ENCODE results near the gene TNRC6B.
"Not testable (repeated sequence)": the region's sequence is repeated elsewhere in the genome, so short reads cannot be mapped to it uniquely, and the experiment has no call there.

TNRC6B gene, protein sequence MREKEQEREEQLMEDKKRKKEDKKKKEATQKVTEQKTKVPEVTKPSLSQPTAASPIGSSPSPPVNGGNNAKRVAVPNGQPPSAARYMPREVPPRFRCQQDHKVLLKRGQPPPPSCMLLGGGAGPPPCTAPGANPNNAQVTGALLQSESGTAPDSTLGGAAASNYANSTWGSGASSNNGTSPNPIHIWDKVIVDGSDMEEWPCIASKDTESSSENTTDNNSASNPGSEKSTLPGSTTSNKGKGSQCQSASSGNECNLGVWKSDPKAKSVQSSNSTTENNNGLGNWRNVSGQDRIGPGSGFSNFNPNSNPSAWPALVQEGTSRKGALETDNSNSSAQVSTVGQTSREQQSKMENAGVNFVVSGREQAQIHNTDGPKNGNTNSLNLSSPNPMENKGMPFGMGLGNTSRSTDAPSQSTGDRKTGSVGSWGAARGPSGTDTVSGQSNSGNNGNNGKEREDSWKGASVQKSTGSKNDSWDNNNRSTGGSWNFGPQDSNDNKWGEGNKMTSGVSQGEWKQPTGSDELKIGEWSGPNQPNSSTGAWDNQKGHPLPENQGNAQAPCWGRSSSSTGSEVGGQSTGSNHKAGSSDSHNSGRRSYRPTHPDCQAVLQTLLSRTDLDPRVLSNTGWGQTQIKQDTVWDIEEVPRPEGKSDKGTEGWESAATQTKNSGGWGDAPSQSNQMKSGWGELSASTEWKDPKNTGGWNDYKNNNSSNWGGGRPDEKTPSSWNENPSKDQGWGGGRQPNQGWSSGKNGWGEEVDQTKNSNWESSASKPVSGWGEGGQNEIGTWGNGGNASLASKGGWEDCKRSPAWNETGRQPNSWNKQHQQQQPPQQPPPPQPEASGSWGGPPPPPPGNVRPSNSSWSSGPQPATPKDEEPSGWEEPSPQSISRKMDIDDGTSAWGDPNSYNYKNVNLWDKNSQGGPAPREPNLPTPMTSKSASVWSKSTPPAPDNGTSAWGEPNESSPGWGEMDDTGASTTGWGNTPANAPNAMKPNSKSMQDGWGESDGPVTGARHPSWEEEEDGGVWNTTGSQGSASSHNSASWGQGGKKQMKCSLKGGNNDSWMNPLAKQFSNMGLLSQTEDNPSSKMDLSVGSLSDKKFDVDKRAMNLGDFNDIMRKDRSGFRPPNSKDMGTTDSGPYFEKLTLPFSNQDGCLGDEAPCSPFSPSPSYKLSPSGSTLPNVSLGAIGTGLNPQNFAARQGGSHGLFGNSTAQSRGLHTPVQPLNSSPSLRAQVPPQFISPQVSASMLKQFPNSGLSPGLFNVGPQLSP (N-terminal part only)

DNA sequence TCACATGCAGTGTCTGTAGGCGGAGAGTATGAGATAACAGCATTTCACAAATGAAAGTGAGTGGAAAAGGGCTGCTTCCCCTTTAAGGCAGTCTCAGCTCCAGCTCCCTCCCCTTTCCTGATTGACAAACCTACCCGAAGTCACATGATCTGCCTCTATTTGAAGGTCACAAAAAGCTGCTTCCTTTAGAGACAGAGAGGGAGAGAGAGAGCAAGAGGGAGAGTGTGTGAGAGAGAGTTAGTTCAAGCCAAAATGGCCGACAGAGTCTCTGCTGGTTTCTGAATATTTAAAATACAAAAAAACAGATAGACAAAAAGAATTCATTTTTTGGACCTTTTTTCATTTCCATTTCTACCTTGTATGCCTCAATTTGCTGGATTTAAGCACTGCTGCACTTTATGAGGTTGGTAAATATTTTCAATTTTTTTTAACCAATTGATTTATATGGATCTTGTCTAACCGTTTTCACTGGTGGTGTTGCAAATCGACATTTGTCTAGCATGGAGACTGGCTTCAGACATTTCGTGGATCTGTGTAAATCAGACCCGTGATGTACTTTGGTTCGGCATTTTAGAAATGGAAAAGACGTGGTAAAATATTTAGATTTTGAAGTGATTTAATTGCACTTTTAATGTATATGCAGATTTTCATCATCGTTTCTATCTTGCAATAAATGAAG is at the start of gene TNRC6B:
Gene TNRC6B (plus strand): TSS at position 188 of the 679 bp plus-strand sequence. CDS start 211 bp downstream, at position 399.
- DNase-seq (ENCODE audit: low spot score): peak; percentile 98

DNA sequence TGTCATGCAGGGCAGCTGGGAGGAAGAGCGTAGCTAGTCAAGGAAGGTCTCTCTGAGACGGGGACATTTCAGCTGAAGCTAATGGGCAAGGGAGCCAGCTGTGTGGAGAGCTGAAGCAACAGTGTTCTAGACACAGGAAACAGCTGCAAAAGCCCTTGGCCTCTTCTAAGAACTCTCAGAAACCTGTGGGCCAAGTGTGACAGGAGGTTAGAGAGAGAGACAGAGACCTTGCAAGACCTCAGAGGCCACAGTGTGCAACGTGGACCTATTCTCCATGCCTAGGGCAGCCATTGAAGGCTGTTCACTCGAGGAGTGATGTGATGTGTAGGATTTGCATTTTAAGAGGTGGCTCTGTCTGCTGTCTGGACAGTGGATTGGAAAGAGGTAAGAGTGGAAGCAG is 48.7 kb upstream of the TNRC6B start:
- no peak for DNase-seq (ENCODE audit: low spot score)

DNA sequence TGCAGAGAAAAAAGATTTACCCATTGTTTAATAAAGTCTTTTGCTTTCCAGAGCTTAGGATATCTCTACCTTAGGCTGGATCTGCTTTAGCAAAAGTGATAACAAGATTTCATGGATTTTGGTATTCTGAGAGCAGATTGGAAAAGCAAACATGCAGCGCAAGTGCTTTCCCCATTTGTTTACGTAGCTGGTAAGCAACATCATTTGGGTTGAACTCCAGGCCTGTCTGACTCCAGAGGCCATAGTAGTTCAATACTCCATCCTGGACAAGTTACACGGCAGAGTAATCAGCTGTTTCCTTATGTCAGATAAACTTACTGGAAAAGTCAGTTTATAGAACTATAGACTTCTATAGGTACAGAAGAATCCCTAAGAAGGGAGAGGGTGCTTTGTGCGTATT is 40.6 kb upstream of the TNRC6B start:
- DNase-seq (ENCODE audit: low spot score): no peak

DNA sequence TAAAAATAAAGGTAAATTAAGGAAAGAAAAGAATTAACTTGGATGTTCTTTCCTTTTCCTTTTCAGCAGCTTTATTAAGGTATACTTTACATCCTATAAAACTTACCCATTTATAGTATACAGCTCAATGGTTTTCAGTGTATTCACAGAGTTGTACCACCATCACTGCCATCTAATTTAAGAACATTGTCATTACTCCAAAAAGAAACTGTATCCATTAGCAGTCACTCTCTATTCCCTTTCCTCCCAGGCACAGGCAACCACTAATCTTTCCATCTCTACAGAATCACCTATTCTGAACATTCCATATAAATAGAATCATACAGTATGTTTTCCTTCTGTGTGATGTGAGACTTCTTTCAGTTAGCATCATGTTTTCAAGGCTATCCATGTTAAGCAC is 38.9 kb upstream of the TNRC6B start:
- no peak for DNase-seq (ENCODE audit: low spot score)

DNA sequence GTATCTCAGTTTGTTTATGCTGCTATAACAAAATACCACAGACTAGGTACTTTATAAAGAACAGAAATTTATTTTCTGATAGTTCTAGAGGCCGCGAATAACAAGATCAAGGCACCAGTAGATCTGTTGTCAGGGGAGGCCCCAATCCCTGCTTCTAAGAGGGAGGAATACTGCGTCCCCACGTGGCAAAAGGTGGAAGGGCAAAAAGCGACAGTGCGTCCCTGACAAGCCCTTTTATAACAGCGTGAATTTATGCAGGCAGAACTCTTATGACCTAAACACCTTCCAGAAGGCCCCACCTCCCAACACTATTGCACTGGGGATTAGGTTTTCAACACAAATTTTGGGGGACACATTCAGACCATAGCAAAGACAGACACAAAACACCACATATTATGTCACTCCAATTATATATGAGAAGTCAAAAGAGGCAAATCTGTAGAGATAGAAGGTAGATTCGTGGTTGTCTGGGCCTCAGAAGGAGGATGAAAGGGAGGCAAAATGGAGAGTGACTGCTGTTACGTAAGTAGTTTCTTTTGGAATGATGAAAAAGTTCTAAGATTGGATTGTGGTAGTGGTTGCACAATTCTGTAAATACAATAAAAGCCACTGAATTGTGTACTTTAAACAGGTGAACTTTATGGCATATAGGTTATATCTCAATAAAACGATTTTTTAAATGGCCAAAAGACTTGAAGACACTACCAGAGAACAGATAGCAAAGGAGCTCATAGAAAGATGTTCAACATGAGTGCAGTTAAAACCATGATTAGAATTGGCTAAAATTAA is 30.1 kb upstream of the TNRC6B start:
- no peak for DNase-seq (ENCODE audit: low spot score)

DNA sequence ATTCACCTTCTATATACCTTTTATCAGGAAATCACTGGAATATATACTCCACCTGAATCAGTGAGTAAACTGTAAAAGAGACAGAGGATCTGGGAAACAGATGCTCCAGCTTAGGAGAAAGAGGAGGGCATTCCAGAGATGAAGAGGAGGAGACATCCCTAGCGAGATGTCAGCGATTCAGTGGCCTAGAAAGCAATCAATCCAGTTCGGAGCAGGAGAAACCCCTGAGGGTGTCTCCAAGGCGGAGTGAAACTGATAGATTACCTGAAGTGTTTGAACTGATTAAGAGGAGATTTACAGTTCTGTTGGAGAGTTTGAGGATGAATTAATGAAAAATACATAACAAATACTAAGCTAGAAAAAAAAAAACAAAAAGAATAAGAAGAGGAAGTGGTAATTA is 24.5 kb upstream of the TNRC6B start:
- no peak for DNase-seq (ENCODE audit: low spot score)

DNA sequence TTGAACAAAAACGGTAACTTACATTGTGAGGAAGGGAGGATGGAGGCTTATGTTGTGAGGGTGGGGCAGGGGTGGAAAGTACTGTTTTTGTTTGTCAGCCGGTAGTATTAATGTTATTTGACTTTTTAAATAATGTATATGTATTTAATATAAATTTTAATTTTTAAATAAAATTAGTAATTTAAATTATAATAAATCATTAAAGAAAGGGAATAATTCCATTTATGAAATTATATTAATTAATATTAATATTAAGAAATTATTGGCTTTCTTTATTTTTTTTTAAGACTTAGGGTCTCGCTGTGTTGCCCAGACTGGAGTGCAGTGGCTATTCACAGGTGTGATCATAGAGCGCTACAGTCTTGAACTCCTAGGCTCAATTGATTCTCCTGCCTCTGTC is 24.0 kb upstream of the TNRC6B start:
- no peak for DNase-seq (ENCODE audit: low spot score)

DNA sequence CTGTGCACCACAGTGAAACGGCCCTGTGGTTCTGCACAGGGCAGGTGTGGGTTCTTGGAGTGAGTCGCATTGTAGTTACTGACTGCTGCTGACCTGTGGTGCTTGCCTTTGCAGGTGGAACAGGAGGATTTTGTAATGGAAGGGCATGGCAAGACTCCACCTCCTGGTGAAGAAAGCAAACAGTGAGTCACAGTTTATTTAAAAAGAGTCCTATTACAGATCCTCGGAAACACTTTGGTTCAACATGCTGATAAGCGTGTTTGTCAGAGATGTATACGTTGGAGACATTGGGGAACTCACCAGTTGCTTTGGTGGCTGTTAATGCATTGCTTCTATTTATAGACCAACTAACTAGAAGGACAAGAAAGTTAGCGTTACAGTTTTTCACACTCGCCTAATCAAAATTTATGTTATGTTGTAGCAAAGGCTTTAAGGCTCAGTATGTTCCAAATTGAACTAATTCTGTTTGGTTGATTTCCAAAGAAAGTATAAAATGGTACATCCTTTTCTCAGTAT is 21.7 kb upstream of the TNRC6B start:
- peak; percentile 37 for DNase-seq (ENCODE audit: low spot score)

DNA sequence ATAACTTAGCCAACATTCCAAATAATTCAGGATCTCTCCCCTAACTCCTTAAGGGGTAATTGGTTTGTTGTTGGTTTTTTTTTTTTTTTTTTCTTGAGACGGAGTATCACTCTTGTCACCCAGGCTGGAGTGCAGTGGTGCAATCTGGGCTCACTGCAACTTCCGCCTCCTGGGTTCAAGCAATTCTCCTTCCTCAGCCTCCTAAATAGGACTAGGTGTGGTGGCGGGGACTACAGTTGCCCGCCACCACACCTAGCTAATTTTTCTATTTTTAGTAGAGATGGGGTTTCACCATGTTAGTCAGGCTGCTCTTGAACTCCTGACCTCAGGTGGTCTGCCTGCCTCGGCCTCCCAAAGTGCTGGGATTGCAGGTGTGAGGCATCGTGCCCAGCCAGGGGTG is 21.0 kb upstream of the TNRC6B start:
- DNase-seq (ENCODE audit: low spot score): not testable (repeated sequence)

DNA sequence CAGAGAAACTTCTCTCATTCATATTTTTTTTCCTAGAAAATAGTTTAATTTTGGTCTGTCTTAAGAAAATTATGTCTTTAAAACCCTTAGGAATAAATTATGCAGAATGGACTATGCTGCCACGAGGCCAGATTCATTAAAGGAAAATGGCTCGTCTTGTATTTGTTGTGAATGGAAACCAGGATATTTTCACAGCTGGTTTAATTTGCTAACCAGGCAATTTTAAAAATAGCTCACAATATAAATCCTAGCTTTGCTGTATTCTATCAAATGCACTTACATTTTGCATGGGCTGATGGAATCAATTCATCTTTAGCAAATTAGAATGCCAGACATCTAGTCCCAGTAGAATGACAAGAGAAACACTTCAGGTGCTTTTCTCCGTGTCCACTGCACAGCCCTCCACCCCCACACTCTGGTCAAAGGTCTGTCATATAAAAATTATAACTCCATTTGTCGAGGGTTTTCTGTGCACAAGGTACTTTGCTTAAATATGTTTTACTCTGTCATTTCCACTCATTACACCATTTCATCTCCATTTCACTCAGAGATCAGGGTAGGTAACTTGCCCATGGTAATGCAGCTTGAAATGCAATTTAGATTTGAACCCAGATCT is 20.3 kb upstream of the TNRC6B start:
- no peak for DNase-seq (ENCODE audit: low spot score)

DNA sequence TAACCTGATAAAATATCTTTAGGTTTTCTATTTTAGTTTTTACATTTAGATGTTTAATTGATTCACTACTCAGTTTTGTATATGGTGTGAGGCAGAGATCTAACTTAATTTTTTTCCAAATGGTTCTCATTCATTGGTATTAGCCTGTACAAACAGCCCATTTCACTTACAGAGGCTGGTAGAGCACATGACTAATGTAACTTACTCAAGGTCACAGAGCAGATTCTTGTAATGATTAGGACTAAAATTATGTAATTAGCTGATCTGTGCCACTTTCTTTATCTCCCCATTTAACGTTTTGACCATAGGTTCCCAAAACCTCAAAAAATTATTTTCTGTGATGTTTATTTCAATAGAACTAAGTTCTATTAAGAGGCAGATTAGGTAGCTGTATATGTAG is 16.5 kb upstream of the TNRC6B start:
- DNase-seq (ENCODE audit: low spot score): no peak

DNA sequence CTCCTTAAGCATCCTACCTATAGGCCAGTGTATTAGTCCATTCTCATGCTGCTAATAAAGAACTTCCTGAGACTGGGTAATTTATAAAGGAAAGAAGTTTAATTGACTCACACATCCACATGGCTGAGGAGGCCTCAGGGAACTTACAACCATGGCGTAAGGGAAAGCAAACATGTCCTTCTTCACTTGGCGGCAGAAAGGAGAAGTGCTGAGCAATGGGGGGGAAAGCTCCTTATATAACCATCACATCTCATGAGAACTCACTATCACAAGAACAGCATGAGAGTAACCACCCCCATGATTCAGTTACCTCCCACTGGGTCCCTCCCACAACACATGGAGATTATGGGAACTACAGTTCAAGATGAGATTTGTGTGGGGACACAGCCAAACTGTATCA is 12.2 kb upstream of the TNRC6B start:
- DNase-seq (ENCODE audit: low spot score): not testable (repeated sequence)

DNA sequence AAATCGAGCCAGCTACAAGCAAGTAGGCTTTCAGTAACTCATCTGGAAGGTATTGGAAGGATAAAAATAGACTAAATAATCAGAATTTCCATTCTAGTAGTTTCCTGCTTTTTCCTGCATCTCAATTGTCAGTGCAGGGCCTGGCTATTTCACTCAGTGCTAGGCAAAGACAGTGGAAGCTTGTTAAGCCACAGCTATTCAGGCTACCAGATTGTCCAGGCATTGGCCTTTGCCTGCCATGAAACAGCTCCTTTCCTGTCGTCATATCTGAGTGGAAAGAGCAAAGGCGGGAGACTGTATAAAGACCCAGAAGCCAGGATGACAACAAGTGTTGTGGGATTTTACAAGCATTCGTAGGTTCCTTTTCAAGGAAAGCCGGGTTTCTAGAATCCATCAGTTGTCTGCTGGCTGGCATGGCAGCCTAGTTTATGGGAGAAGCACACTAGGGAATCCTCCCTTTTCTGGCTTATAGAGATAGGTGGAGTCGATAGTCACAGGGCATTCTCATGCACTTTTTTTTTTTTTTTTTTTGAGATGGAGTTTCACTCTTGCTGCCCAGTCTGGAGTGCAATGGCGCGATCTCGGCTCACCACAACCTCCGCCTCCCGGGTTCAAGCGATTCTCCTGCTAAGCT is 2.0 kb upstream of the TNRC6B start:
- peak; percentile 52 for DNase-seq (ENCODE audit: low spot score)

DNA sequence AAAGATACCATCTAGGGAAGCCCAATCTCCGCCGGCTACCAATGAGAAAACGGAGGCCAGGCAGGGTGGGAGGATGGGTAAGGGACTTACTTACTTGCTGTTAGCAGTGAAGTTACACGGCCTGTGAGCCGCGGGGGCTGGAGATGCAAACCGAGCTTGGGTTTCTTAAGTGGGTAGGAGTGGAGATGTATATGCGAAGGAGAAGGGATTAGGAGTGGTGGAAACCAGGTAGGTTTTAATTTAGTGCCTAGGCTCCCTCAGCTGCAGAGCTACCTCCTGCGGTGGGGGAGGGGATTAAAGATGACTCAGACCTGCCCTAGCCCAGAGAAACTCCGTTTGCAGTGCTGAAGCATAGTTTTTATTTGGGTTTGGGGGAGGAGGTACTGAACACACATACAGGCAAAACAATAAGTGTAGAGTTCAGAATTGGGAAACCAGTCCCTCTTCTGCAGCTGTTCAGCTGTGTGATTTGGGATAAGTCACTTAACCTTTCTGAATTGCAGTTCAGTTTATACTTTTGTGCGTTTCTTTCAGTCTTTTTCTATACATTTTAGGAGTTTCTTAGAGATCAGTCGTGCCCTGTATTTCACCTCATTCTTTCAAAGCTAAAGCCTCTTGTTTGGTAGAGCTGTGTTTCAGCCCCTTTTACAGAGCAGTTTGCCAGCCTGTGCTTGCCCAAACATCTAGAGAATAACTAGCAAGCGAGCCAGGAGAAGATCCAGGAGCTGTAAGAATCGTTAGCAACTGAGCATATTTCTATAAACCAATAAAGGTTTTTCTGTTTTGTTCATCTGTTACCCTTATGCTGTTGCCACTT is 596 bp upstream of the TNRC6B start:
- peak; percentile 81 for DNase-seq (ENCODE audit: low spot score)

DNA sequence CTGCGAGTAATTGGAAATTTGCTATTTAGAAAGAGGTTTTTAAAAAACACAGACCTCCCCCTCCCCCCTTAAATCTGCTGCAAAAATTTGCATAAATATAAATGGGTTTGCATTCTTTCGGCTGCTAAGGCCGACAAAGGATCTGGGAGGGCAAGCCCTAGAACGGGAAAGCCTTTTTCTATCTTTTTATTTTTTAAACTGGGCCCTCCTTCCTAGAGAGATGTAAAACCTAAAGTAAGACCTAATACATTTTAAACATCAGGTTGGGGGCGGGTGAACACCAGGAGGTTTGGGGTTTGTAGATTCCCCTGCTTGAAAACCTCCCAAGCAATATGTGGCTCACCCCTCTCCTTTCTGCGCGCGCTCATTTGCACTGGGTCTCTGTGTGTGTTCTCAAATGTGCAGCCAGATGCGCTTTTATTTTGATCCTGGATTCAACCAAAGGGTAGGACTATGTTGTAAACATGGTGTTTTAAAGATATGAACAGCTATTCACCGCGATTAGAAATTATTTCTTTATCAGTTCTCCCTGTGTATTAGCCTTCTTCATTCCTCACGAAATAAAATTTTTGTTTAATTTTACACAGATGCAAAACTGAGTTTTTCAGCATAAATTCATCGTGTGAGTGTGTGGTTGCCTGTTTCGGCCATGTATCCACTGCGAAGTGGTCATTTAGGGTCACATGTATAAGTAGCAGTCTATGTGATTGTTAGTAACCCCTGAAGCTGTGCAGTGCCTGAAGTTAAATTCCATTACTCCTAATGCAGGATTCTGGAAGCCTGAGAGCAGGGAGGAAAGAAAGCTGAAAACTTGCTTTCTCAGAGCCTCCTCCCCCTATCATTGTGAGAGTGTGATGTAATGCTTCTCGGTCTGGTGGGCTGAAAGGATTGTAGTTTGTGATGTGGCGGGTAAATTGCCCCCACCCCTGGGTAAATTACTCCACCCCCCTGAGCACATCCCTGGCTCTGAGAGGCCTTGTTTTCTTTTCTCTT is 988 bp downstream of the TNRC6B start:
- DNase-seq (ENCODE audit: low spot score): peak; percentile 52

DNA sequence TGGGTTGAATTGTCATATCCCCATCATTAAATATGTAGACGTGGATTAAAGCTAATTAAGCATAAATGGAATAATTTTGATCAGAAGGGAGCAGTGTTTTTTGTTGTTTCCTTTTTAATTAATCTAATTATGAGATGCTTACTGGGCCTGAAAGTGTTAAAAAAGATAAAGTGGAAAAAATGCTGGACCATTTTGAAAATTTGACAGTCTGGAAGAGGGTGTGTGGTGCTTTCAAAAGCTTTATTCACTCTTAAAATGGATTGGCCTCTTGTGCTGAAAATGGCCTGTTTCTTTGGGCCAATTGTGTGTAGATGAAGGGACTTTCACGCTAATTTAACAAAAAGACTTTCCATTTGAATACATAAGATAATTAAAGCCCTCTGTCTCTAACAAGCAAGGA is 1.8 kb downstream of the TNRC6B start:
- DNase-seq (ENCODE audit: low spot score): no peak

DNA sequence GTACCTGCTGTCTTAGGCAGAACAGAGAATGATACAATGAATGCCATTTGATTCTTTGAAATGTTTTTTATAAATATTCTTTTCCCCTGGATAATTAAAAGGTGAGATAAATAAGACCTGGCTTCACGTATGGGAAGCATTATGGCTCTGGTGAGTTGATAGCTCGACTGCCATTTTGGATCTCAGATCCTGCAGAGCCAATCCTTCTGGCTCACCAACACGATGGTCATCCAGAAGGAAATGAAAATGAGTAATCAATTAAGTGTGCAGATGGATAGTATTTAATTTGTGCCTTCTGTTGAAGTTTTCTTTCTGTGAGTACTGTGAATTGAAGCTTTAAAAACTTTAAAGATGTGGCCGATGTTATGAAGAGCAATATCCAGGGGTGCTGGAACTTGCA is 2.7 kb downstream of the TNRC6B start:
- no peak for DNase-seq (ENCODE audit: low spot score)

DNA sequence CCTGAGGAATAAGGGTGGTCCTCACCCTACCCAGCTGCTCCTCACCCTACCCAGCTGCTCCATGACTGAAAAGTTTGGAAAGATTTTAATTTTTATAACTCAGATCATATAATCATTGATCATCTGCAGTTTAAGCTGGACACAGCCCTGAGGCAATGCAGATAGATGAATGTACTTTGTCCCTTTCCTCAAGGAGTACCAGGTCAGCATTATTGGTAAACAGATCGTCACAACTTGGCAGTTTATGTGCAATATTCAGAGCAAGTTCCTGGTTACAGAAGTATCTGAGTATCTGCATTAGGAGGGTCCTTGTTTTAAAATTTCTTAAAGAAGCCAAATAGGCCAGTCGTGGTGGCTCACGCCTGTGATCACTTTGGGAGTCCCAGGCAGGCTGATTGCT is 3.6 kb downstream of the TNRC6B start:
- no peak for DNase-seq (ENCODE audit: low spot score)

Measured in hematopoietic multipotent progenitor cell treated with erythropoietin and hydrocortisone succinate and interleukin-3 and kit ligand, for 15 days (in vitro differentiated cells).